Inflammatory macrophage treated with lipopolysaccharide for 4 hours (primary cell): ENCODE results near the gene PTX3.

Experiments used
- DNase-seq: peaks from one replicate; pipeline ENCODE4 v3.0.0-alpha.2; 2020

The PTX3 gene

GRCh38 chr3:157479464-157480243 lies 43.0 kb downstream of the PTX3 start:
- DNase-seq = no peak

DNA sequence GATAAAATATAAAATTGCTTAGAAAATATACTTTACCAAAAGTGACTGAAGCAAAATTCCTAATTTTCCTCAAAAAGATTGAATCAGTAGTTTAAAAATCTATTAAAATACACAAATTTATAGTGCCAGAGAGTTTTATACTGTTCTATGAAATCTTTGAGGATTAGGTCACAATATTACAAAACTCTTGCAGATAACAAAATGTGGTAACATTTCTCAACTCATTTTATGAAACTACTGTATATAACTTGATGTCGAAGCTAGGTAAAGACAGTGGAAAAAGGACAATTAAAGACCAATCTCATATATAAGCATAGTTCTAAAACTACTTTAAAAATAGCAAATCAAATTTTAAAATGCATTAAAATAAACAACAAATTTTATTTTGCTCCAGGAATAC lies 50.7 kb downstream of the PTX3 start:
- DNase-seq = peak; percentile 34

DNA sequence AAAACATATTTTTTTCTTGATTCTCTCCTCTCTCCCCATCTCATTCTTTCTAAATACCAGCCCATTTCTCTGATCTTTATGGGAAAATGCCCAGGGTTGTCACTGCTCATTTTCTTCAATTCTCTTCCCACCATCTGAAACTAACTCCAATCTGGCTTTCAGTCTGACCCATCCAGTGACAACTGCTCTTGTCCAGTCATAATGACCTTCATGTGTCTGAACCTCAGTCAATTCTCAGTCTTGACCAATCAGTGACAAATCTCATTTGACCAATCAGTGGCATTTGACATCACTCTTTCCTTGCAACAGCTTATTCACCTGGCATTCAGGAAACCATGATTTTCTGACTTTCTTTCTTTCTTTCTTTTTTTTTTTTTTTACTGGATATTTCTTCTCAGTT lies 51.5 kb downstream of the PTX3 start:
- no peak for DNase-seq

GRCh38 chr3:157491136-157491535 lies 54.5 kb downstream of the PTX3 start:
- DNase-seq = no peak
